Lung (tissue), 12 donors: ENCODE data around the gene CASZ1. TPM values are rescaled to one million over a fixed set of nuclear protein-coding genes. Genes with fewer than 3 reads are reported as not detected.

Experiments
- ATAC-seq: fragments of 200-7000 bp; cut with Tn5 transposase; one replicate; pipeline ENCODE4 v1.9.1; 2020; ENCODE audit warnings: moderate number of reproducible peaks; ENCODE audit not compliant: insufficient read depth, low FRiP score
- DNase-seq, 3 donors: peaks; one replicate each; pipeline ENCODE4 v3.0.0-alpha.2; 2013 to 2017
- H3K27ac ChIP-seq, 2 donors: one replicate each; pipeline ENCODE4 v1.5.1; 2013; ENCODE audit warnings: mild to moderate bottlenecking in 2 of 2, moderate library complexity in 2 of 2, control low read depth in 1 of 2, inconsistent platforms in 1 of 2, low read depth in 1 of 2, low read length in 1 of 2
- H3K27me3 ChIP-seq, 3 donors: one replicate each; pipeline ENCODE4 v1.5.1; 2013; ENCODE audit warnings: low read length in 2 of 3; ENCODE audit not compliant: control insufficient read depth in 3 of 3, insufficient read depth in 3 of 3
- H3K36me3 ChIP-seq, 4 donors: one replicate each; pipeline ENCODE4 v1.5.1; 2013; ENCODE audit warnings: low read length in 4 of 4, mild to moderate bottlenecking in 1 of 4, moderate library complexity in 1 of 4; ENCODE audit not compliant: control insufficient read depth in 4 of 4, insufficient read depth in 4 of 4
- H3K4me1 ChIP-seq, 5 donors: one replicate each; pipeline ENCODE4 v1.5.1; 2013; ENCODE audit warnings: low read length in 5 of 5, mild to moderate bottlenecking in 2 of 5, moderate library complexity in 1 of 5; ENCODE audit not compliant: control insufficient read depth in 5 of 5, insufficient read depth in 5 of 5
- H3K4me3 ChIP-seq: one replicate; pipeline ENCODE4 v1.5.1; 2013; ENCODE audit warnings: mild to moderate bottlenecking, control low read depth, moderate library complexity
- H3K9ac ChIP-seq, 2 donors: one replicate each; pipeline ENCODE4 v1.5.1; 2013; ENCODE audit warnings: low read length in 2 of 2, control low read depth in 1 of 2; ENCODE audit not compliant: insufficient read depth in 1 of 2
- H3K9me3 ChIP-seq, 4 donors: one replicate each; pipeline ENCODE4 v1.5.1; 2013; ENCODE audit warnings: low read length in 3 of 4, mild to moderate bottlenecking in 1 of 4, moderate library complexity in 1 of 4; ENCODE audit not compliant: control insufficient read depth in 4 of 4, insufficient read depth in 3 of 4
- CTCF ChIP-seq: IDR thresholded peaks from 2 replicates; pipeline ENCODE4 v1.5.1; 2012; ENCODE audit warnings: mild to moderate bottlenecking; ENCODE audit errors: control extremely low read depth, extremely low read depth
- WGBS, 2 donors: extraction: QIAGEN DNeasy Blood & Tissue Kit; methylation state at CpG; one replicate each; pipeline ENCODE4 v1.1.7; 2013; 5-methylcytosine and 5-hydroxymethylcytosine counted together
- polyA plus RNA-seq, 2 donors: library from polyadenylated mRNA; stranded (reverse); fragments of 200-250 nt; gene quantifications; one replicate each; pipeline ENCODE4 v1.2.1, GENCODE V29; 2013
- total RNA-seq, 2 donors: library from RNA; depleted of rRNA in 1 of 2; stranded (reverse); fragments of >200 nt in 1 of 2; gene quantifications; one replicate each; pipeline ENCODE4 v1.2.1, GENCODE V29; 2014 to 2021
- donor health status: control.
- donor health status: control.
- donor health status: Bipolar disorder and iron deficiency.
- donor health status: healthy.
- donor health status: DM: yes; HTN: yes; CAD: no.

Gene CASZ1
- total and polyA plus RNA-seq, 4 donors: 10.3 to 69.9 (median 40.5) TPM

GRCh38 chr1:10625076-10625475, 171.4 kb downstream of the CASZ1 start:
- Histone ChIP-seq H3K4me3 (no peak overlapping the region), H3K27ac (no peak overlapping the region), H3K9me3 (no peaks in the 10 kb centered on the region), H3K36me3 (peaks cover 0 to 31% (median 4%) of the 10 kb centered on the region in 4 donors), H3K4me1 (peaks cover 0 to 15% (median 0%) of the 10 kb centered on the region in 5 donors), H3K27me3 (no peaks in the 10 kb centered on the region), H3K9ac (no peak overlapping the region)
- no peak for ATAC-seq
- no peak for DNase-seq
- 94 to 95% methylated on average over 9 of the region's 9 CpGs for WGBS, 2 donors
- no peak for TF ChIP-seq CTCF

- H3K36me3 ChIP-seq: peaks cover 0 to 26% (median 4%) of the 10 kb centered on the region in 4 donors
- ATAC-seq (no peak), DNase-seq (no peak)
- no peaks in the 10 kb centered on the region for H3K27me3 ChIP-seq
- H3K9ac ChIP-seq: no peak overlapping the region
- no peaks in the 10 kb centered on the region for H3K9me3 ChIP-seq
- H3K4me3 ChIP-seq: no peak overlapping the region
- no peak for TF ChIP-seq CTCF
- no peak overlapping the region for H3K27ac ChIP-seq
- peaks cover 0 to 11% (median 0%) of the 10 kb centered on the region in 5 donors for H3K4me1 ChIP-seq
- WGBS, 2 donors: 95 to 96% methylated on average over 26 of the region's 26 CpGs
These were observed 172.0 kb downstream of the CASZ1 start for GRCh38 chr1:10624256-10625050.

GRCh38 chr1:10623686-10624145, 172.7 kb downstream of the CASZ1 start:
- Histone ChIP-seq H3K9ac (no peak overlapping the region), H3K4me3 (no peak overlapping the region), H3K27ac (no peak overlapping the region), H3K4me1 (peaks cover 0 to 4% (median 0%) of the 10 kb centered on the region in 5 donors), H3K9me3 (no peaks in the 10 kb centered on the region), H3K36me3 (peaks cover under 1 to 24% (median 4%) of the 10 kb centered on the region in 4 donors), H3K27me3 (no peaks in the 10 kb centered on the region)
- DNase-seq (no peak), ATAC-seq (no peak)
- WGBS, 2 donors: 94 to 97% methylated on average over 12 of the region's 12 CpGs
- TF ChIP-seq CTCF: no peak
